ENCODE results near the gene GLUD1.
"Not testable (repeated sequence)": the region's sequence is repeated elsewhere in the genome, so short reads cannot be mapped to it uniquely, and the experiment has no call there.

GLUD1 gene

GRCh38 chr10:87089746-87090145, 4.9 kb downstream of the GLUD1 start:
- DNase-seq = no peak

- no peak for DNase-seq
Observed at GRCh38 chr10:87085537-87085936, 9.1 kb downstream of the GLUD1 start.

- DNase-seq = peak; percentile 58
Observed at GRCh38 chr10:87084291-87084782, 10.3 kb downstream of the GLUD1 start.

- peak; percentile 62 for DNase-seq
Observed at GRCh38 chr10:87083576-87084290, 10.9 kb downstream of the GLUD1 start.

- DNase-seq = not testable (repeated sequence)
Observed at GRCh38 chr10:87082219-87082618, 12.4 kb downstream of the GLUD1 start.

GRCh38 chr10:87081574-87081973, 13.1 kb downstream of the GLUD1 start:
- not testable (repeated sequence) for DNase-seq

- DNase-seq = not testable (repeated sequence)
Observed at GRCh38 chr10:87080621-87081020, 14.0 kb downstream of the GLUD1 start.

- no peak for DNase-seq
Observed at GRCh38 chr10:87079106-87079836, 15.4 kb downstream of the GLUD1 start.

GRCh38 chr10:87076421-87076820, 18.2 kb downstream of the GLUD1 start:
- not testable (repeated sequence) for DNase-seq

- no peak for DNase-seq
Observed at GRCh38 chr10:87072449-87072848, 22.2 kb downstream of the GLUD1 start.

- no peak for DNase-seq
Observed at GRCh38 chr10:87068281-87068680, 26.4 kb downstream of the GLUD1 start.

GRCh38 chr10:87066865-87067264, 27.8 kb downstream of the GLUD1 start:
- no peak for DNase-seq

- no peak for DNase-seq
Observed at GRCh38 chr10:87066178-87066577, 28.5 kb downstream of the GLUD1 start.

GRCh38 chr10:87064651-87065050, 30.0 kb downstream of the GLUD1 start:
- DNase-seq = no peak

- no peak for DNase-seq
Observed at GRCh38 chr10:87060280-87060928, 34.2 kb downstream of the GLUD1 start.

GRCh38 chr10:87059401-87059800, 35.2 kb downstream of the GLUD1 start:
- no peak for DNase-seq

GRCh38 chr10:87058171-87058570, 36.5 kb downstream of the GLUD1 start:
- no peak for DNase-seq

GRCh38 chr10:87054373-87055295, 40.0 kb downstream of the GLUD1 start:
- DNase-seq = no peak

- no peak for DNase-seq
Observed at GRCh38 chr10:87053577-87054181, 41.0 kb downstream of the GLUD1 start.

- no peak for DNase-seq
Observed at GRCh38 chr10:87053111-87053510, 41.5 kb downstream of the GLUD1 start.

- DNase-seq = no peak
Observed at GRCh38 chr10:87045434-87045938, 49.2 kb downstream of the GLUD1 start.

GRCh38 chr10:87043579-87043978, 51.1 kb downstream of the GLUD1 start:
- DNase-seq = not testable (repeated sequence)

All from CD4-positive, alpha-beta T cell treated with Interleukin-21 for 1 hour (primary cell).